H1 (cell line): Measurements from ENCODE around the gene ALOX5AP. TPM values are rescaled to one million over a fixed set of nuclear protein-coding genes. Genes with fewer than 3 reads are reported as not detected.

Experiments used
- POLR2A ChIP-seq, 2 experiments: IDR thresholded peaks; 1 replicate in 1 of 2; 2 replicates in 1 of 2; pipeline ENCODE4 v1.6.1; 2011; ENCODE audit warnings: low read depth in 2 of 2, low read length in 2 of 2, mild to moderate bottlenecking in 2 of 2; ENCODE audit errors: control extremely low read depth in 1 of 2
- RNF2 ChIP-seq: fragments of 200-900, 300-1000 bp; sonication (generic); IDR thresholded peaks from 2 replicates; pipeline ENCODE4 v1.7.1; 2016; ENCODE audit warnings: borderline replicate concordance, low read depth, mild to moderate bottlenecking, antibody characterized with exemption, low read length; ENCODE audit not compliant: poor library complexity, severe bottlenecking; ENCODE audit errors: missing control alignments
- polyA plus RNA-seq, 7 experiments: library from polyadenylated mRNA; depleted of rRNA in 3 of 7; stranded (reverse) in 5 of 7; unstranded in 2 of 7; fragments of >200 nt in 5 of 7; fragments of 200-250 nt in 2 of 7; gene quantifications; 1 replicate in 5 of 7; 2 replicates in 1 of 7; 4 replicates in 1 of 7; pipeline versions ENCODE4 v1.2.1 to v1.2.3, GENCODE V29; 2011 to 2013; ENCODE audit warnings: missing spikeins in 2 of 7, mixed read lengths in 2 of 7
- total RNA-seq: library from RNA; stranded (reverse); fragmentation: NEBNext Ultra II Directional; extraction: Animal tissue kit (Norgen Biotek cat#: 25700); gene quantifications from 2 replicates; pipeline ENCODE4 v1.2.1, GENCODE V29; 2021

Gene ALOX5AP
- total and polyA plus RNA-seq, 2 of the 8 experiments (the other 6 are each of a cell fraction or from before 2014, with no cell fraction given), result not detected

- TF ChIP-seq RNF2, result no peak
- TF ChIP-seq POLR2A (IDR thresholded peaks at IDR 0.05; ENCODE audit: control extremely low read depth in 1 of 2, low read depth in 2 of 2, low read length in 2 of 2), result no peak
Observed at GRCh38 chr13:30744056-30744680, 8.8 kb downstream of the ALOX5AP start (continued).
